H1 (cell line): ENCODE data around the gene CD300H. TPM values are rescaled to one million over a fixed set of nuclear protein-coding genes. Genes with fewer than 3 reads are reported as not detected.

Experiments
- CTCF ChIA-PET: fragments of 300-600 bp; sonication (Branson Sonifier 250); formaldehyde crosslinking; loops from one replicate; lab custom pipeline; 2021; ENCODE audit not compliant: partially characterized antibody; lab: Charles Lee
- POLR2A ChIA-PET: fragments of 300-600 bp; sonication (Branson Sonifier 250); formaldehyde crosslinking; loops from one replicate; lab custom pipeline; 2021; ENCODE audit warnings: inconsistent platforms; ENCODE audit not compliant: partially characterized antibody; lab: Charles Lee
- DNase-seq, 2 experiments: peaks; one replicate each; pipeline versions ENCODE4 v3.0.0 to v3.0.0-alpha.2; 2010 to 2022; ENCODE audit warnings: low spot score in 2 of 2, low read depth in 1 of 2, mixed read lengths in 1 of 2
- FAIRE-seq: peaks from 2 replicates; lab custom pipeline; 2011; peaks lifted over from hg19 to GRCh38; lab: Jason Lieb, UNC
- H2AFZ ChIP-seq: 2 replicates; pipeline ENCODE4 v1.8.1; 2012; ENCODE audit warnings: low read length, inconsistent platforms
- H2AK5ac ChIP-seq: 2 replicates; pipeline ENCODE4 v1.6.1; 2013; ENCODE audit warnings: low read depth, low read length
- H2BK120ac ChIP-seq: replicated peaks from 2 replicates; pipeline ENCODE3; 2013; ENCODE audit warnings: low read depth, low read length, inconsistent platforms
- H2BK12ac ChIP-seq: 2 replicates; pipeline ENCODE4 v1.6.1; 2013; ENCODE audit warnings: low read depth, low read length
- H2BK15ac ChIP-seq: 2 replicates; pipeline ENCODE4 v1.6.1; 2013; ENCODE audit warnings: low read length
- H2BK20ac ChIP-seq: 2 replicates; pipeline ENCODE4 v1.6.1; 2013; ENCODE audit warnings: low read length
- H2BK5ac ChIP-seq: 2 replicates; pipeline ENCODE4 v1.6.1; 2013; ENCODE audit warnings: low read depth, low read length
- H3K14ac ChIP-seq: 2 replicates; pipeline ENCODE4 v1.6.1; 2013; ENCODE audit warnings: inconsistent platforms; ENCODE audit not compliant: insufficient read length
- H3K18ac ChIP-seq: 2 replicates; pipeline ENCODE4 v1.6.1; 2013; ENCODE audit warnings: low read length; ENCODE audit errors: extremely low read depth
- H3K23ac ChIP-seq: 2 replicates; pipeline ENCODE4 v1.6.1; 2013; ENCODE audit warnings: inconsistent platforms; ENCODE audit not compliant: insufficient read length
- H3K23me2 ChIP-seq: 2 replicates; pipeline ENCODE4 v1.6.1; 2013; ENCODE audit warnings: low read depth, low read length
- H3K27ac ChIP-seq: 2 replicates; pipeline ENCODE4 v1.6.1; 2011; ENCODE audit warnings: low read depth, low read length, inconsistent platforms
- H3K27me3 ChIP-seq, 4 experiments: replicated peaks in 1 of 4; 1 replicate in 1 of 4; 2 replicates in 3 of 4; pipeline versions ENCODE4 v1.6.1 to v1.8.1; 2011 to 2013; ENCODE audit warnings: low read length in 3 of 4, mild to moderate bottlenecking in 3 of 4, inconsistent platforms in 2 of 4, mixed read lengths in 2 of 4, moderate library complexity in 1 of 4; ENCODE audit not compliant: control insufficient read depth in 3 of 4, insufficient read depth in 3 of 4; ENCODE audit errors: extremely low read depth in 1 of 4
- H3K36me3 ChIP-seq, 4 experiments: 2 replicates each; pipeline versions ENCODE4 v1.6.1 to v1.8.1; 2011 to 2013; ENCODE audit warnings: mild to moderate bottlenecking in 4 of 4, low read length in 3 of 4, moderate library complexity in 2 of 4, control low read depth in 1 of 4, inconsistent platforms in 1 of 4; ENCODE audit not compliant: insufficient read depth in 4 of 4, control insufficient read depth in 2 of 4
- H3K4ac ChIP-seq: replicated peaks from 2 replicates; pipeline ENCODE3; 2013; ENCODE audit warnings: low read length, low read depth, mixed read lengths, inconsistent platforms; ENCODE audit not compliant: insufficient read length
- H3K4me1 ChIP-seq, 4 experiments: replicated peaks in 1 of 4; 1 replicate in 1 of 4; 2 replicates in 3 of 4; pipeline versions ENCODE4 v1.6.1 to v1.8.1; 2011 to 2013; ENCODE audit warnings: low read length in 3 of 4, inconsistent platforms in 2 of 4, mixed read lengths in 1 of 4; ENCODE audit not compliant: insufficient read depth in 4 of 4, control insufficient read depth in 3 of 4
- H3K4me2 ChIP-seq, 2 experiments: 2 replicates each; pipeline versions ENCODE4 v1.6.1 to v1.8.1; 2011 to 2013; ENCODE audit warnings: low read depth in 2 of 2, low read length in 2 of 2, control low read depth in 1 of 2, inconsistent platforms in 1 of 2, mild to moderate bottlenecking in 1 of 2; ENCODE audit not compliant: insufficient read depth in 1 of 2
- H3K4me3 ChIP-seq, 4 experiments: fragments of 200-600, 300-600 bp in 1 of 4; sonication (generic), shearing (Covaris generic), sonication (Bioruptor Twin) in 1 of 4; 2 replicates each; pipeline versions ENCODE4 v1.5.1 to v1.8.1; 2011 to 2016; ENCODE audit warnings: low read length in 4 of 4, low read depth in 3 of 4, control low read depth in 2 of 4, inconsistent platforms in 2 of 4, mild to moderate bottlenecking in 2 of 4, mixed read lengths in 1 of 4, moderate library complexity in 1 of 4; ENCODE audit not compliant: insufficient read depth in 2 of 4; ENCODE audit errors: extremely low read depth in 1 of 4
- H3K56ac ChIP-seq: replicated peaks from 2 replicates; pipeline ENCODE3; 2013; ENCODE audit warnings: low read depth, mild to moderate bottlenecking, mixed read lengths, low read length, inconsistent platforms; ENCODE audit not compliant: insufficient read length
- H3K79me1 ChIP-seq: 2 replicates; pipeline ENCODE4 v1.6.1; 2013; ENCODE audit warnings: low read depth, low read length, control low read depth
- H3K79me2 ChIP-seq, 2 experiments: 2 replicates each; pipeline versions ENCODE4 v1.6.1 to v1.8.1; 2012 to 2013; ENCODE audit warnings: low read length in 2 of 2, mild to moderate bottlenecking in 2 of 2, inconsistent platforms in 1 of 2; ENCODE audit not compliant: insufficient read depth in 2 of 2, control insufficient read depth in 1 of 2
- H3K9ac ChIP-seq, 4 experiments: replicated peaks in 1 of 4; 1 replicate in 1 of 4; 2 replicates in 3 of 4; pipeline versions ENCODE4 v1.6.1 to v1.8.1; 2011 to 2013; ENCODE audit warnings: low read depth in 3 of 4, low read length in 3 of 4, control low read depth in 2 of 4, mild to moderate bottlenecking in 2 of 4, moderate library complexity in 2 of 4, inconsistent platforms in 1 of 4; ENCODE audit errors: extremely low read depth in 1 of 4
- H3K9me3 ChIP-seq, 2 experiments: 2 replicates each; pipeline versions ENCODE4 v1.6.1 to v1.8.1; 2012 to 2013; ENCODE audit warnings: mild to moderate bottlenecking in 2 of 2, moderate library complexity in 2 of 2, control low read depth in 1 of 2, inconsistent platforms in 1 of 2, low read depth in 1 of 2, low read length in 1 of 2, mixed read lengths in 1 of 2; ENCODE audit not compliant: insufficient read depth in 2 of 2
- H4K20me1 ChIP-seq, 2 experiments: replicated peaks in 1 of 2; 2 replicates each; pipeline versions ENCODE3 to v1.8.1; 2011 to 2013; ENCODE audit warnings: inconsistent platforms in 2 of 2, low read length in 2 of 2, mild to moderate bottlenecking in 1 of 2; ENCODE audit not compliant: insufficient read depth in 2 of 2, control insufficient read depth in 1 of 2
- H4K5ac ChIP-seq: 2 replicates; pipeline ENCODE4 v1.6.1; 2013; ENCODE audit warnings: low read length, low read depth, mixed read lengths, inconsistent platforms; ENCODE audit not compliant: insufficient read length
- H4K8ac ChIP-seq: 2 replicates; pipeline ENCODE4 v1.8.0; 2013; ENCODE audit warnings: mild to moderate bottlenecking, moderate library complexity, low read length, inconsistent platforms; ENCODE audit not compliant: insufficient read depth; ENCODE audit errors: extremely low read depth
- H4K91ac ChIP-seq: replicated peaks from 2 replicates; pipeline ENCODE3; 2013; ENCODE audit warnings: low read length, mixed read lengths, inconsistent platforms; ENCODE audit not compliant: insufficient read length
- ASH2L ChIP-seq: fragments of 200-600, 300-600 bp; sonication (generic); IDR thresholded peaks from one replicate; pipeline ENCODE4 v1.7.1; 2017; ENCODE audit warnings: low read length
- CHD2 ChIP-seq: IDR thresholded peaks from 2 replicates; pipeline ENCODE4 v1.6.1; 2012; ENCODE audit warnings: low read length, improper control_type of control experiment
- KDM1A ChIP-seq: fragments of 200-600, 300-600 bp; sonication (generic); IDR thresholded peaks from 2 replicates; pipeline ENCODE4 v1.7.1; 2016; ENCODE audit warnings: mild to moderate bottlenecking, low read length, borderline replicate concordance
- MAFK ChIP-seq: IDR thresholded peaks from 2 replicates; pipeline ENCODE4 v1.6.1; 2012; ENCODE audit warnings: low read depth, mild to moderate bottlenecking, improper control_type of control experiment, low read length
- POLR2AphosphoS5 ChIP-seq: IDR thresholded peaks from 2 replicates; pipeline ENCODE4 v1.6.1; 2011; ENCODE audit warnings: low read depth, low read length
- SP1 ChIP-seq: IDR thresholded peaks from 2 replicates; pipeline ENCODE4 v1.6.1; 2011; ENCODE audit warnings: low read depth, low read length
- SRF ChIP-seq: IDR thresholded peaks from 2 replicates; pipeline ENCODE4 v1.6.1; 2011; ENCODE audit warnings: mild to moderate bottlenecking, low read depth, low read length, moderate library complexity
- WGBS, 2 experiments: shearing (Covaris generic) in 1 of 2; methylation state at CpG; one replicate each; pipeline versions ENCODE4 v1.1.6 to v1.1.7; 2013 to 2015; ENCODE audit warnings: low lambda C conversion rate in 2 of 2, mixed read lengths in 2 of 2, inconsistent platforms in 1 of 2, low coverage in 1 of 2, missing lambda C conversion rate in 1 of 2; ENCODE audit not compliant: insufficient replicate concordance in 2 of 2, insufficient coverage in 1 of 2, insufficient read length in 1 of 2; ENCODE audit errors: extremely low coverage in 1 of 2, missing lambda C conversion rate in 1 of 2; 5-methylcytosine and 5-hydroxymethylcytosine counted together
- polyA plus RNA-seq, 7 experiments: library from polyadenylated mRNA; depleted of rRNA in 3 of 7; stranded (reverse) in 5 of 7; unstranded in 2 of 7; fragments of >200 nt in 5 of 7; fragments of 200-250 nt in 2 of 7; gene quantifications; 1 replicate in 5 of 7; 2 replicates in 1 of 7; 4 replicates in 1 of 7; pipeline versions ENCODE4 v1.2.1 to v1.2.3, GENCODE V29; 2011 to 2013; ENCODE audit warnings: missing spikeins in 2 of 7, mixed read lengths in 2 of 7
- total RNA-seq: library from RNA; stranded (reverse); fragmentation: NEBNext Ultra II Directional; extraction: Animal tissue kit (Norgen Biotek cat#: 25700); gene quantifications from 2 replicates; pipeline ENCODE4 v1.2.1, GENCODE V29; 2021
- TF ChIP-seq, protein P1 (sequence below): IDR thresholded peaks from 2 replicates; pipeline ENCODE4 v1.6.1; 2012; ENCODE audit warnings: low read length, inconsistent platforms

Gene CD300H
- total and polyA plus RNA-seq, 2 of the 8 experiments (the other 6 are each of a cell fraction or from before 2014, with no cell fraction given), result not detected

DNA sequence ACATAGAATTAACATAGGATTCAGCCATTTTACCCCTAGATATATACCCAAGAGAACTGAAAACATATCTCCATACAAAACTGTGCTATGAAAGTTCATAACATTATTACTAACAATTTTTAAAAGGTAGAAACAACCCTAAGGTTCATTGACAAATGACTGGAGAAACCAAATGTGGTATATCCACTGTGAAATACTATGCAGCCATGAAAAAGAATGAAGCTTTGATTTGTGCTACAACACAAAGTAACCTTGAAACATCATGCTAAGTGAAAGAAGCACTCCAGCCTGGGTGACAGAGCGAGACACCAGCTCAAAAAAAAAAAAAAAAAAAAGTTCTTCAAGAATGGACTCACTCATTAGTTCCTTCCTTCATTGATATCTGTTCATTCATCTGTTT is 24.2 kb upstream of the CD300H start:
- Histone ChIP-seq H3K4me2 (no peak overlapping the region), H3K27ac (no peak overlapping the region), H4K8ac (no peak overlapping the region), H2AK5ac (no peak overlapping the region), H2AFZ (no peak overlapping the region), H2BK120ac (no peak overlapping the region), H3K9ac (no peak overlapping the region), H4K20me1 (no peaks in the 10 kb centered on the region), H3K23me2 (no peaks in the 10 kb centered on the region), H2BK5ac (no peak overlapping the region), H2BK12ac (no peak overlapping the region), H3K56ac (no peak overlapping the region), H3K4ac (no peak overlapping the region), H3K18ac (no peak overlapping the region), H3K79me1 (no peaks in the 10 kb centered on the region), H4K91ac (no peak overlapping the region), H3K23ac (no peak overlapping the region), H2BK20ac (no peak overlapping the region), H3K27me3 (peaks cover 0 to 2% (median under 1%) of the 10 kb centered on the region in 4 experiments; a peak in 4 of 7 replicates), H3K4me1 (no peaks in the 10 kb centered on the region), H3K9me3 (no peaks in the 10 kb centered on the region), H3K36me3 (no peaks in the 10 kb centered on the region), H3K14ac (no peak overlapping the region), H2BK15ac (no peak overlapping the region), H3K79me2 (no peaks in the 10 kb centered on the region), H4K5ac (no peak overlapping the region), H3K4me3 (no peak overlapping the region)
- POLR2A ChIA-PET, result interaction anchor here (0.6 kb wide), 1 partner anchor 14 kb away, joined by 3 read pairs; no protein-coding TSS in a partner anchor
- TF ChIP-seq MAFK (no peak), CHD2 (no peak), SP1 (no peak), KDM1A (no peak), POLR2AphosphoS5 (no peak), ASH2L (no peak), SRF (no peak)
- TF ChIP-seq, protein P1, sequence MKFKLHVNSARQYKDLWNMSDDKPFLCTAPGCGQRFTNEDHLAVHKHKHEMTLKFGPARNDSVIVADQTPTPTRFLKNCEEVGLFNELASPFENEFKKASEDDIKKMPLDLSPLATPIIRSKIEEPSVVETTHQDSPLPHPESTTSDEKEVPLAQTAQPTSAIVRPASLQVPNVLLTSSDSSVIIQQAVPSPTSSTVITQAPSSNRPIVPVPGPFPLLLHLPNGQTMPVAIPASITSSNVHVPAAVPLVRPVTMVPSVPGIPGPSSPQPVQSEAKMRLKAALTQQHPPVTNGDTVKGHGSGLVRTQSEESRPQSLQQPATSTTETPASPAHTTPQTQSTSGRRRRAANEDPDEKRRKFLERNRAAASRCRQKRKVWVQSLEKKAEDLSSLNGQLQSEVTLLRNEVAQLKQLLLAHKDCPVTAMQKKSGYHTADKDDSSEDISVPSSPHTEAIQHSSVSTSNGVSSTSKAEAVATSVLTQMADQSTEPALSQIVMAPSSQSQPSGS, result no peak
- FAIRE-seq, result no peak
- no peak for DNase-seq
- CTCF ChIA-PET, result interaction anchor here (1.1 to 3.5 kb wide), 4 partner anchors 11 to 224 kb away, joined by 3 to 13 read pairs (median 7); partner anchors contain the start of genes CD300H and GPR142
- 89% methylated on average over 1 of the region's 1 CpG; no CpG with 5 or more reads in 1 of the 2 experiments for WGBS, 2 experiments
